Testis (tissue), 2 donors: ENCODE data around the gene GPHN.

ENCODE experiments used
- CTCF ChIP-seq, 3 experiments: fragments of 450-650 bp in 2 of 3; fragments of 200-600 bp in 1 of 3; sonication (generic) in 1 of 3; IDR thresholded peaks; one replicate each; pipeline ENCODE4 v1.5.1; 2016 to 2019; ENCODE audit warnings: antibody characterized with exemption in 3 of 3, mild to moderate bottlenecking in 2 of 3, moderate library complexity in 1 of 3
- POLR2A ChIP-seq: fragments of 450-650 bp; IDR thresholded peaks from one replicate; pipeline ENCODE4 v1.6.1; 2017; ENCODE audit warnings: antibody characterized with exemption, mild to moderate bottlenecking, moderate library complexity

DNA sequence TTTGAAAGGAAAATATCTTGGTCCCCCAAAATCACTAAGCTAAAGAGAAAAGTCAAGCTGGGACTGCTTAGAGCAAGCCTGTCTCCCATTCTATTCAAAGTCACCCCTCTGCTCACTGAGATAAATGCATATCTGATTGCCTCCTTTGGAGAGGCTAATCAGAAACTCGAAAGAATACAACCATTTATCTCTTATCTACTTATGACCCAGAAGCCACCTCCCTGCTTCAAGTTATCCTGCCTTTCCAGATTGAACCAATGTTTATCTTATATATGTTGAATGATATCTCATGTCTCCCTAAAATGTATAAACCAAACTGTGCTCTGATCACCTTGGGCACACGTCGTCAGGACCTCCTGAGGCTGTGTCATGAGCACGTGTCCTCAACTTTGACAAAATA lies 36.4 kb upstream of the GPHN start:
- TF ChIP-seq CTCF (IDR thresholded peaks at IDR 0.05), result no peak
- no peak for TF ChIP-seq POLR2A
